Stimulated activated CD4-positive, alpha-beta T cell treated with anti-CD3 and anti-CD28 coated beads, Interleukin-2, amount 100 ng/mL, for 48 hours (primary cell): ENCODE measurements around the gene LRRFIP1.
"Not testable (repeated sequence)": the region's sequence is repeated elsewhere in the genome, so short reads cannot be mapped to it uniquely, and the experiment has no call there.

Experiments used
- DNase-seq, 2 donors: peaks; one replicate each; pipeline ENCODE4 v3.0.0-alpha.2; 2020

LRRFIP1 gene

GRCh38 chr2:237597196-237598145, 29.9 kb upstream of the LRRFIP1 start:
- DNase-seq, result no peak

GRCh38 chr2:237598468-237599208, 28.7 kb upstream of the LRRFIP1 start:
- no peak for DNase-seq

GRCh38 chr2:237599465-237600110, 27.8 kb upstream of the LRRFIP1 start:
- no peak for DNase-seq

- no peak for DNase-seq
Observed at GRCh38 chr2:237600205-237600846, 27.1 kb upstream of the LRRFIP1 start.

- no peak for DNase-seq
Observed at GRCh38 chr2:237601453-237602116, 25.8 kb upstream of the LRRFIP1 start.

GRCh38 chr2:237602409-237602808, 25.0 kb upstream of the LRRFIP1 start:
- DNase-seq, result no peak

- no peak for DNase-seq
Observed at GRCh38 chr2:237603049-237603717, 24.2 kb upstream of the LRRFIP1 start.

- DNase-seq, result peak in 1 of 2 donors; percentile 21
Observed at GRCh38 chr2:237603718-237604362, 23.5 kb upstream of the LRRFIP1 start.

GRCh38 chr2:237604391-237604790, 23.0 kb upstream of the LRRFIP1 start:
- no peak for DNase-seq

GRCh38 chr2:237604960-237605359, 22.4 kb upstream of the LRRFIP1 start:
- DNase-seq, result no peak

- not testable (repeated sequence) for DNase-seq
Observed at GRCh38 chr2:237606522-237606921, 20.9 kb upstream of the LRRFIP1 start.

GRCh38 chr2:237612527-237613357, 14.6 kb upstream of the LRRFIP1 start:
- DNase-seq, result no peak

GRCh38 chr2:237613679-237614078, 13.7 kb upstream of the LRRFIP1 start:
- no peak for DNase-seq

GRCh38 chr2:237614151-237614720, 13.2 kb upstream of the LRRFIP1 start:
- no peak for DNase-seq

- DNase-seq, result no peak
Observed at GRCh38 chr2:237615631-237616249, 11.6 kb upstream of the LRRFIP1 start.

GRCh38 chr2:237616373-237616733, 11.0 kb upstream of the LRRFIP1 start:
- DNase-seq, result no peak

- no peak for DNase-seq
Observed at GRCh38 chr2:237616734-237617586, 10.4 kb upstream of the LRRFIP1 start.

- no peak for DNase-seq
Observed at GRCh38 chr2:237617587-237617982, 9.8 kb upstream of the LRRFIP1 start.
